SK-N-MC (cell line): Measurements from ENCODE around the gene CCBE1.

Experiments used
- FOXP2 ChIP-seq: optimal IDR thresholded peaks from 2 replicates; pipeline ENCODE3; 2011; ENCODE audit warnings: mild to moderate bottlenecking, moderate library complexity; ENCODE audit not compliant: insufficient read depth; ENCODE audit errors: extremely low read length, control extremely low read depth
- POLR2AphosphoS5 ChIP-seq: IDR thresholded peaks from 2 replicates; pipeline ENCODE4 v1.6.1; 2012; ENCODE audit warnings: mild to moderate bottlenecking, low read depth, low read length, borderline replicate concordance

GRCh38 chr18:59725142-59725541 is 27.9 kb upstream of the CCBE1 start:
- TF ChIP-seq FOXP2: no peak
- no peak for TF ChIP-seq POLR2AphosphoS5
